GM21717 (cell line): ENCODE measurements around the gene SPSB1.

Experiments used
- ATAC-seq: cut with Tn5 transposase; IDR thresholded peaks from one replicate; pipeline ENCODE4 v1.9.1; 2021; ENCODE audit warnings: mild to moderate bottlenecking, moderate library complexity; ENCODE audit not compliant: unreplicated experiment

The SPSB1 gene

DNA sequence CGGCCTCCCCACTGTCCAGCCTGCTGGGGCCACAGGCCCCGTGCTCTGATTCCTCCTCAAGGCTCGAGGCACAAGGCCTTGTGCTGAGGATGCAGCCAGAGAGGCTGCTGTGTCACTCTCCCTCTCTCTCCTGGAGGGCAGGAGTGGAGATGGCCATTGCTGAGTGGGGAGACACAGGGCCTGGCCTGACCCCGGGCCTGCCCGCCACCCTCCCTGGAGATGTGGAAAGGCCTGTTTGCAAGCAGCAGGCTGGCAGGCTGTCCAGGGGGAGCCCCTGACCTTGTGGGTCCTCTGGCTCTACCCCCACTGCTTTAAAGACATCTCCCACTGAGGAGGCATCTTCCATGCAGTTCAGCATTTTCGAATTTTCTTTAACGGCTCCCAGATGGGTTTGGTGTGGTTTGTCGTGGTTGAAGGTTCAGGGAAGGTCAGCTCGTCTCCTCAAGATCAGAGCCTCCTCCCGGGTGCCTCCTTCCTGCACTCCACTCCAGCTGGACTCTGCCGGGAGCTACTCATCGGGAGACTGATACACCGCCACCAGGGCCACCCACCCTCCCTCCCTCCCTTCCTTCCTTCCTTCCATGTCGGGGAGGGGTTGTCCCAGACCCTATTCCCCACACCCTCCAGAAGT, 69.1 kb downstream of the SPSB1 start:
- ATAC-seq: no peak

DNA sequence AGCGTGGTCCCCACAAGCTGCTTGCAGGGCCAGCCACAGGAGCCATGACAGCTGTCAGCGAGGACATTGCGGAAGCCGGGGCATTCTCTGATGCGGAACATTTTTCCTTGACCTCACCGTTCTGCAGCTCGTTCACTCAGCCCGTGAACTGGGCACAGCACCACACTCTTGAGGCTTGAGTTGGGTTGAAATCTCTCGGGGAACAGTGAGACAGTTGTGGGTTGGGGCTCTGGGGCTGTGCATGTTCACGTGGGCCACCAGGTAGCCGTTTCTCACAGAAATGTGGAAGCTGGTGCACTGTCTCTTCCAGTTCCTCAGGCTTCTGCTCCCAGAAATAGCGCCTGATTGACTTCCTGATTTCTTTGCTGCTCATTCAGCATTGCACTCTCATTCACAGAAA, 69.8 kb downstream of the SPSB1 start:
- ATAC-seq: no peak

DNA sequence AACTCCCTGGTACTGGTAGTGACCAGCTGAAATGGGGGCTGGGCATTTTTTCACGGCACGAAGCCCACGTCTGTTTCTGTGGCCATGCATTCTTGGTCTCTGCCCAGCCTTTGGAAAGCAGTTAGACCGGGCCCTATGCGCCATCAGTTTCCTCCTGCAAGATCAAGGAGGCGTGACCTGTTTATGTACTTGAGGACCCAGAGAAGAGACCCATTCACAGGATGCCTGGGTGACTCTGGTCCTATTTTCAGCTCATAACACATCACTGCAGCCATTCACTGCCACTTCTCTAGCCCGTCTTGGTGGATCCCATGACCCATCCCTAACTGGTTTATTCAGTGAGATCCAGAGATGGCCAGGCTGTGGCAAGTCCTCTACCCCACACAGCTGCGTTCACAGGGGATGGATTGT, 70.4 kb downstream of the SPSB1 start:
- no peak for ATAC-seq

DNA sequence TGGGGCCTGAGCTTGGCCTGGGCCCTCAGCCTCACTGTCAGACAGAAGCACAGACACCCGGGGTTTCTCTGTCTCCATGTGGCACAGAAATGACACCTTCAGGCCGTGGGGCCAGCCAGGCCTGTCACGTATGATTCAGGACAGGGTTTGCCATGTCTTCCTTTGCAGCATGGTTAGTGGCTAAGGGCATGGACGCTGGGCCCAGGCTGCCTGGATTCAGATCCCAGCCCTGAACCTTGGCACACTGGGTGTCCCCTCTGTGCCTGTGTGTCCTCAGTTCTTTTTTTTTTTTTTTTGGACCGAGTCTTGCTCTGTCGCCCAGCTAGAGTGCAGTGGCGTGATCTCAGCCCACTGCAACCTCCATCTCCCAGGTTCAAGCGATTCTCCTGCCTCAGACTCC, 73.6 kb downstream of the SPSB1 start:
- no peak for ATAC-seq

DNA sequence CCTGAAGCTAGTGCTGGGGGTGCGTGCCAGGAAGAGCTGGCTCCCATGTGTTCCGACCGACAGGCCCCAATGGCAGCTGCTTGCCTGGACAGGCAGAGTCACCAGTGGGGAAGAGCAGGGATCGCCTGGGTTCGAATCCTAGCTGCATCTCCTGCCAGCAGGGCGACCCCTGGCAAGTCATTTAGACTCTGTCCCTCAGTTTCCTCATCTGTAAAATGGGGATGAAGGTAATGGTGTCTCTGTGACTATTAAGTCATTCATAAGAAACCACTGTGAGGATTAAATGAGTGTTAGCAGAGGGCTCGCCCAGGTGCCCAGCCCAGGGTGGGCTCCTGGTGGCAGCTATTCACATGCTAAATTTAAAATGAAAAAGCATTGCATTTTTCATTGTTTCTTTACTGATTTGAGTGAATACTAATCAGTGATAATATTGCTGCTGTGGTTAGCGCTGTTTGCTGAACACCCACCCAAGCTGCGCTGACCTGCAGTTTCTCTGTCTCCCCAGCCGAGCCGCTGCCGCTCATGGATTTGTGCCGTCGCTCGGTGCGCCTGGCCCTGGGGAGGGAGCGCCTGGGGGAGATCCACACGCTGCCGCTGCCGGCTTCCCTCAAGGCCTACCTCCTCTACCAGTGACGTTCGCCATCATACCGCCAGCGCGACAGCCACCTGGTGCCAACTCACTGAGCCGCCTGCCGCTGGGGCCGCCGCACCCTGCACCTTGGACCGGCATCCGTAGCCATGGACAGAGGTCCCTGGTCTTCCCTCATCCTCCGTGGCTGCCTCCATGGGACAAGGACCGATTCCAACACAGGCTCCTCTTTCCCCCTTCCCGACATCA, 74.5 kb downstream of the SPSB1 start:
- ATAC-seq: no peak

- ATAC-seq: no peak
These were observed 75.1 kb downstream of the SPSB1 start for GRCh38 chr1:9367806-9368205.

GRCh38 chr1:9368356-9368755, 75.7 kb downstream of the SPSB1 start:
- no peak for ATAC-seq

DNA sequence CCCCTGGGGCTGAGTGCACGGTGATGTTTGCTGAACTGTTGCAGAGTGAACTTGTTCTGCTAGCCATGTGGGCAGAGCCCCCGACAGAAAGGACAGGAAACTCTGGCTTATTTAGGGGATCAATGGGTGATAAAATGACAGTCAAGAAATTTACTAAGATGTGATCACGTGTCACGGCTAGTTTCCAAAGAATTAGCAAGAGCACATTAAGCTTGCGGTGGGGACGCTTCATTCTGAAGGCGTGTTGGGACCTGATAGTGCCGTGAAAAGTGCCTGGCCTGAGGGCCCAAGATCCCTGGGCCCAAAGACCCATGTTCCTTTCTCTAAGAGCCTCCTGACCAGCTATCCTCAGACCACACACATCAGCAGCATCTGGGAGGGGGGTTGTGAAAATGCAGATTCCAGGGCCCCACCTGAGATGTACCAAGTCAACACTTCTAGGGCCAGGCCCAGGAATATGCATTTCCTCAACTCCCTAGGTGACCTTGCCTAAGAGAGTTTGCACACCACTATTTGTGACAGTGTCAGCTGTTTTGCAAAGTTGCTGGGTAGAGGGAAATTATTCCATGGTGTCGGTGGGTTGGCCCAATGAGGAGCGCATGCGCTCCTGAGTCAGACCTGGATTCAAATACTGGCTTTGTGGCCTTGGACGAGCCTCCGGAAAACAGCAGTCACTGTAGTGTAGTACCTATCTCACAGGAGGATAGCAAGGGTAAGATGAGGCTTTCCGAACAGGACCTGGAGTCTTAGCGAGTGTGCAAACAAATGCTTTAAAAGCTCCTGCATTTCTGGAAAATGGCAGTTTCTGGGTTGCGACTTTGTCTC, 77.5 kb downstream of the SPSB1 start:
- no peak for ATAC-seq

GRCh38 chr1:9371391-9371935, 78.8 kb downstream of the SPSB1 start:
- ATAC-seq: no peak

- ATAC-seq: no peak
These were observed 79.3 kb downstream of the SPSB1 start for GRCh38 chr1:9371951-9372350.

DNA sequence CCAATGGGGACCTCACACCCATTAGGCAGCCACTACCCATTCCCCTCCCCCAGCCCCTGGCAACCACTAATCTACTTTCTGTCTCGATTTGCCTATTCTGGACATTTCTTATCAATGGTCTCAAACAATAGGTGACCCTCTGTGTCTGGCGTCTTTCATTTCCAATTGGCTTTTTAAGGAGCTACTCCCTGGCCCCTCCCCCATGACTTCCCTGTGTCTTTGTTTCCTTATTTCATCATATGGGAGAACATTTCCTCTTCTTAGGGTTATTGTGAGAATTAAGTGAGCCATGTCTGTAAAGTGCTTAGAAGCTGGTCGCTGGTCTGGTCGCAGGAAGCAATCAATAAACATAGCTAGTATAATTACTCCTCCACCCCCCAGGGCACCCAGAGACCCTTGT, 80.9 kb downstream of the SPSB1 start:
- ATAC-seq: no peak

DNA sequence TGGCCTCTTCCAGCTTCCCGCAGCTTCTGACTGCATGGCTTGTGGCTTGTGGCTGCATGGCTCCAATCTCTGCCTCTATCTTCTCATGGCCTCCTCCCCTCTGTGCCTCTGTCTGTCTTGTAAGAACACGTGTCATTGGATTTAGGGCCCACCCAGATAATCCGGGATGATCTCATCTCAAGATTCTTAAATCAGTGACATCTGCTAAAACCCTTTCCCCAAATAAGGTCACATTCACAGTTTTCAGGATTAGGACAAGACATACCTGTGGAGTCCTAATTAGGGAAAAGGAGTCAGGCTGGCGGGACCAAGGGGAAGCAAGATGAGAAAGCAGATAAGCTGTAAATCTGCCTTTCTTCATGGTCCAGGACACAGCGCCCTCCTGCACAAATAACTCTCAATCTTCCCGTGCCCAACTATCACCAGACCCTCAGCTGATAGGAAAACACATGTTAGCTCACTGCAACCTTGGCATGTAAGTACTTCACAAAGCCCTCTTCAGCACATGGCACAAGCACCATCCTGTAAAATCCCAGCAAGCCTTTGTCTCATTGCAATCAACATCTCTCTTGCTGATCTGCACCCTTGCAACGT, 82.2 kb downstream of the SPSB1 start:
- ATAC-seq: no peak

GRCh38 chr1:9375912-9376311, 83.2 kb downstream of the SPSB1 start:
- no peak for ATAC-seq

DNA sequence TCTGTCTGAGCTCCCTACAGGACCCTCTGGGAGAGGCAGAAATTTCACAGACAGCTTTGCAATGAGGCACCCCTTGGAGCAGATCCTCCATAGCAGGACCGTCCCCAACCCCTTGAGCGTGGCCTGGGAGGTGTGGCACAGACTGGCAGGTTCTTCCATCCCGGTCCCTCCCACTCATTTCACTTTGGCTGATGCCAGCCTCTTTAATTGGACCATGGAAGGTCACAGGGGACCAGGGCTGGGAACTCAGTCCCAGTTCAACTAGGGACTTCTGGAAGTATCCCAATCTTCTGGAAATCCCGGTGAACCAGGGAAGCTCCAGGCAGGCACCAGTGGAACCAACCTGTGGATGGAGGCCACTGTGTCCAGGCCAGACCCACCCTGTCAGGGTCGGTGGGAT, 83.7 kb downstream of the SPSB1 start:
- no peak for ATAC-seq

GRCh38 chr1:9376886-9377333, 84.2 kb downstream of the SPSB1 start:
- ATAC-seq: no peak

- ATAC-seq: no peak
These were observed 86.1 kb downstream of the SPSB1 start for GRCh38 chr1:9378801-9379200.

- no peak for ATAC-seq
These were observed 88.0 kb downstream of the SPSB1 start for GRCh38 chr1:9380711-9381110.

DNA sequence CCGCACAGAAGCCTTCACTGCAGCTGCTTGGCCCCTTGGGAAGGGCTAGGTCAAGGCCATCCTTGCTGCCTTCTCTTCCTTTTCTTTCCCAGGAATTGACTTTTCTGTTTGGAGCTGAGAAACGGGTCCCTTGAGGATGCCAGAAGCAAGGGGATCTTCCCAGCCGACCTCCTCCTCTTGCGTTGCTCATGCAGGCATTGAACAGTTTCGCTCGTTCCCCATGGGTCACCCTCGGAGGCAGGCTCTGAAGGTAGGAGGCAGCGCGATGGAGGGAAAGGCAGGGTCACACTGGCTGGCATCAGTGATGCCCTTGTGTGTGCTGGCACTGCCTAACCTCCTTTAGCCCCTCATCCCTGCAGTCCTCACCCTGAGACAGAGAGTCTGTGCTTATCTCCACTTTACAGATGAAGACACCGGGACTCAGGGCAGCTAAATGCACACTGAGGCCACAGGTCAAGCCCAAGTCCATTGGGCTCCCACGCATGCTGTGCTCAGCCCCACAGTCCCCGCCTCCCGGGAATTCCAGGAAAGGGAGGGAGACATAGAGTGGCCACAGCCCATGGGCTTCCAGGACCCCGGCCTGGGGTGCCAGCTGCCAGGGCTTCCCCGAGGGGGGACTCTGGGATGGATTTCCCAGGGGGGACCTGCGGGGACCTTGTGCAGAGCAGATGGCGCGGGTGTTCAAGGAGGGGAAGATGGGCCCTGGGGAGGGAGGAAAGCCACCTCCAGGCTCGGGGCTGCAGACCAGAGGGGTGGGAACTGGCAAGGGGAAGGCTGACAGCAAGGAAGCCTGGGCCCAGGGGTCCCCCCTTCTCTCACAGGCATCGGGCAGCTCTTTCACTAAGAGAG, 90.2 kb downstream of the SPSB1 start:
- ATAC-seq: no peak

GRCh38 chr1:9384128-9384527, 91.4 kb downstream of the SPSB1 start:
- no peak for ATAC-seq

DNA sequence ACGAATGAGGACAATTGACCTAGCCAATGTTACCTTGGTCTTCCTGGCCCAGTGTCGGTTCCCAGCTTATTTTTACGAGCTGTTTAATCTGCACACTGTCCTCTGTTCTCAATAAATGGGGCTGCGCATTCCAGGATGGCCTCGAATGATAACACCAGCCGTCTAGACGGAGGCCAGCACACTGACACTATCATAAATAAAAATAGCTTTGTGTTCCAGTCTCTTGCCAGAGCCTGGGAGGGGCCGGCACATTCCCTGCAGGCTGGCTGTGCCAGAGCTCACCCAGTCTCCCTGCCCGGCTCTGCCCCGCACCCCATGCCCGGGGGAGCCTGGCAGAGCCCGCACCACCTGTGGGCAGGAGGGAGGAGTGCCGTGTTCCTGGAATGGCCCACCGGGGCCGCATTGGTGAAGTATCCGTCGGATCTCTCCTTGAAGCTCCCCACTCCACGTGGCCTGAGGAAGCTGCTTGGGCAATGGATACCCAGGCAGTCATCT, 92.1 kb downstream of the SPSB1 start:
- no peak for ATAC-seq
